OCI-LY7 (cell line): ENCODE data around the gene TMEM179. TPM values are rescaled to one million over a fixed set of nuclear protein-coding genes. Genes with fewer than 3 reads are reported as not detected.

Source experiments
- BruUV-seq: library from RNA; stranded (reverse); fragments of 400-500 nt; replicated peaks from 2 replicates; lab custom pipeline; 2021; lab: Mats Ljungman, UMichigan
- CTCF ChIA-PET: fragments of 300-600 bp; sonication (Branson Sonifier 250); formaldehyde crosslinking; loops from one replicate; lab custom pipeline; 2022; ENCODE audit warnings: antibody characterized with exemption; ENCODE audit not compliant: unreplicated experiment; lab: Charles Lee
- POLR2A ChIA-PET: fragments of 300-600 bp; sonication (Branson Sonifier 250); formaldehyde crosslinking; loops from one replicate; lab custom pipeline; 2022; ENCODE audit warnings: antibody characterized with exemption; lab: Charles Lee
- DNase-seq: peaks from one replicate; pipeline ENCODE4 v3.0.0-alpha.2; 2015; ENCODE audit warnings: low spot score
- H2AFZ ChIP-seq: fragments of 200-600 bp; sonication (generic), shearing (Covaris generic); 2 replicates; pipeline ENCODE4 v1.6.1; 2014; ENCODE audit warnings: mild to moderate bottlenecking, antibody characterized with exemption, low read length, moderate library complexity
- H3K27ac ChIP-seq: fragments of 200-600 bp; sonication (generic); 2 replicates; pipeline ENCODE4 v1.5.1; 2014; ENCODE audit warnings: mixed run types, low read depth, mild to moderate bottlenecking, moderate library complexity, low read length, inconsistent platforms; ENCODE audit not compliant: poor library complexity, severe bottlenecking
- H3K36me3 ChIP-seq: fragments of 200-600 bp; sonication (generic); 2 replicates; pipeline ENCODE4 v1.6.1; 2014; ENCODE audit warnings: mild to moderate bottlenecking, antibody characterized with exemption, low read length, moderate library complexity, mixed read lengths; ENCODE audit not compliant: insufficient read depth
- H3K4me1 ChIP-seq: fragments of 200-600 bp; sonication (generic); 2 replicates; pipeline ENCODE4 v1.5.1; 2014; ENCODE audit warnings: mild to moderate bottlenecking, low read length; ENCODE audit not compliant: insufficient read depth, poor library complexity, severe bottlenecking
- H3K4me2 ChIP-seq: fragments of 200-600 bp; sonication (generic); 2 replicates; pipeline ENCODE4 v1.6.1; 2014; ENCODE audit warnings: mild to moderate bottlenecking, low read length
- H3K4me3 ChIP-seq: fragments of 200-600 bp; sonication (generic); 2 replicates; pipeline ENCODE4 v1.5.1; 2014; ENCODE audit warnings: mild to moderate bottlenecking, low read depth, low read length; ENCODE audit not compliant: poor library complexity, severe bottlenecking
- H3K79me2 ChIP-seq: fragments of 200-600 bp; sonication (generic); 2 replicates; pipeline ENCODE4 v1.6.1; 2016; ENCODE audit warnings: low read depth, mild to moderate bottlenecking, low read length, moderate library complexity, mixed read lengths; ENCODE audit not compliant: insufficient read depth
- H3K9me2 ChIP-seq: fragments of 200-600 bp; sonication (generic); 2 replicates; pipeline ENCODE4 v1.6.1; 2016; ENCODE audit warnings: mild to moderate bottlenecking, low read length, mixed read lengths; ENCODE audit not compliant: insufficient read depth
- H3K9me3 ChIP-seq: fragments of 200-600 bp; sonication (generic); 2 replicates; pipeline ENCODE4 v1.6.1; 2014; ENCODE audit warnings: mild to moderate bottlenecking, mixed run types, low read length, mixed read lengths
- H4K20me1 ChIP-seq: fragments of 200-600 bp; sonication (generic); 2 replicates; pipeline ENCODE4 v1.6.1; 2014; ENCODE audit warnings: mild to moderate bottlenecking, antibody characterized with exemption, low read length, moderate library complexity, mixed read lengths; ENCODE audit not compliant: insufficient read depth
- EZH2phosphoT487 ChIP-seq: fragments of 200-600 bp; sonication (generic); IDR thresholded peaks from 2 replicates; pipeline ENCODE4 v1.6.1; 2018; ENCODE audit warnings: low read depth, borderline replicate concordance, mild to moderate bottlenecking, mixed run types, antibody characterized with exemption, low read length, moderate library complexity, mixed read lengths
- intact Hi-C: fragments of 100-400 bp; cut with micrococcal nuclease; formaldehyde crosslinking; loops from one replicate; pipeline ENCODE4 v1.10.0; 2022; ENCODE audit not compliant: unreplicated experiment
- total RNA-seq, 2 experiments: library from RNA; depleted of rRNA in 1 of 2; stranded (reverse); fragments of >200 nt in 1 of 2; shearing (Covaris generic) in 1 of 2; gene quantifications; 2 replicates each; pipeline ENCODE4 v1.2.3, GENCODE V29; 2014 to 2022
- TF ChIP-seq, protein P1 (sequence below): fragments of 200-600 bp; sonication (generic); conservative IDR thresholded peaks from 2 replicates; pipeline ENCODE4 v1.5.1; 2014; ENCODE audit warnings: mild to moderate bottlenecking, antibody characterized with exemption, low read length, moderate library complexity, mixed read lengths

Gene TMEM179
- total RNA-seq, 2 experiments from 2014 or later = not detected

DNA sequence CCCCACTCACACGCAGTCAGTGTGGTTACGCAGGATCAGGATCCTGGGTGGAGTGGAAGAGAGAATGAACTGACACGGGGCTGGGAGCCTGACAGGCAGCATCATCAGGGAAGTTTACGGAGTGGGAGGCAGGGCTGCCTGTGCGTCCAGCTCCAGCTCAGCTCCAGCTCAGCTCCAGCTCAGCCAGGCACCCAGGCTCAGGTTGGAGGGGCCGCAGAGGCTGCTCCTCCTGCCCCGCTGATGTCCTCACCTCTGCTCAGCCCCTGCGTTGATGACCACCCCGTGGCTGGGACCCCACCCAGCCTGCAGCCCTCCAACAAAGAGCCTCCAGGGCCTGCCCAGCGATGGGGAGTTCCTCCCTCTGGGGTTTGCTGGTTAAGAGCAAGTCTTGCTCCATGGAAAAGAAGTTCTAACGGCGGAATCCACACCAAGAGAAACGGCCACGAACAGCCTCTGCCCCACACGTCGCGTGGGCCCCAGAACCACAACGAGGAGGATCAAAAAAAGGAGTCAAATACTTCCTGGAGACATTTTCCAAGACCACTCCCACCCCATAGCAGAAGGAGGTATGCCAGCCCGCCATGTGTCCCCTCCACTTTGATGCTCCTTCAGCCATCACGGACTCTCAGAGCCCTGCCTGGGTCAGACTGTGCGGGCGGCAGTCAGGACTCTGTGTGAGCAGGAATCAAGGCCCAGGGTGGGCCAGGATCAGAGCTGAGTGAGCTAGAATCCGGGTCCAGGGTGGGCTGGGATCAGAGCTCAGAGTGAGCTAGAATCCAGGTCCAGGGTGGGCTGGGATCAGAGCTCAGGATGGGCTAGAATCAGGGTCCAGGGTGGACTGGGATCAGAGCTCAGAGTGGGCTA lies 42.7 kb downstream of the TMEM179 start:
- Histone ChIP-seq H3K36me3 (no peaks in the 10 kb centered on the region), H4K20me1 (no peaks in the 10 kb centered on the region), H3K4me1 (no peaks in the 10 kb centered on the region), H3K79me2 (no peaks in the 10 kb centered on the region), H3K9me3 (no peaks in the 10 kb centered on the region), H3K4me2 (no peak overlapping the region), H3K4me3 (no peak overlapping the region), H2AFZ (no peak overlapping the region), H3K9me2 (no peaks in the 10 kb centered on the region), H3K27ac (no peak overlapping the region)
- no peak for DNase-seq
- CTCF ChIA-PET = no interaction called here
- POLR2A ChIA-PET = no interaction called here
- TF ChIP-seq, protein P1, sequence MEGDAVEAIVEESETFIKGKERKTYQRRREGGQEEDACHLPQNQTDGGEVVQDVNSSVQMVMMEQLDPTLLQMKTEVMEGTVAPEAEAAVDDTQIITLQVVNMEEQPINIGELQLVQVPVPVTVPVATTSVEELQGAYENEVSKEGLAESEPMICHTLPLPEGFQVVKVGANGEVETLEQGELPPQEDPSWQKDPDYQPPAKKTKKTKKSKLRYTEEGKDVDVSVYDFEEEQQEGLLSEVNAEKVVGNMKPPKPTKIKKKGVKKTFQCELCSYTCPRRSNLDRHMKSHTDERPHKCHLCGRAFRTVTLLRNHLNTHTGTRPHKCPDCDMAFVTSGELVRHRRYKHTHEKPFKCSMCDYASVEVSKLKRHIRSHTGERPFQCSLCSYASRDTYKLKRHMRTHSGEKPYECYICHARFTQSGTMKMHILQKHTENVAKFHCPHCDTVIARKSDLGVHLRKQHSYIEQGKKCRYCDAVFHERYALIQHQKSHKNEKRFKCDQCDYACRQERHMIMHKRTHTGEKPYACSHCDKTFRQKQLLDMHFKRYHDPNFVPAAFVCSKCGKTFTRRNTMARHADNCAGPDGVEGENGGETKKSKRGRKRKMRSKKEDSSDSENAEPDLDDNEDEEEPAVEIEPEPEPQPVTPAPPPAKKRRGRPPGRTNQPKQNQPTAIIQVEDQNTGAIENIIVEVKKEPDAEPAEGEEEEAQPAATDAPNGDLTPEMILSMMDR = no peak
- no peak for TF ChIP-seq EZH2phosphoT487
- BruUV-seq = no TSS peak
- intact Hi-C loops = no loop called here

DNA sequence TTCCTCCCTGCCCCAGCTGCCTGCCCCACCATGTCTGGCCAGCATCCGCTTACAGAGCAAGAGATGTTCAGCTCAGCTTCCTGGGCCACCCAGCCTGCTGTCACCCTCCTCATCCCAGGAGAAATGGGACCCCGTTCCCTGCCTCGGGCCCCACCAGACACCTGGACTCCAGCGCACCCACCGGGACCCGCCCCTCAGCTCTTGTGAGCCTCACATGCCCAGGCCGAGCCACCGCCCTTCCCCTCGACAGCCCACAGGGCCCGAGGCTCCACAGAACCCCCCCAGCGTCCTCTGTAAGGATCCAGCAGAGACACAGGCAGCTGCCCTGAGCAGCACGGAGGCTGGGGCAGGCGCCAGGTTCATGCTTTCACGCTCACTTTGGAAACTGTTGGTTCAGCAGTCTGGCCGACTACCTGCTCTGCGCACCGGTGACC lies 43.4 kb downstream of the TMEM179 start:
- BruUV-seq = no TSS peak
- H2AFZ ChIP-seq = no peak overlapping the region
- intact Hi-C loops = no loop called here
- H3K36me3 ChIP-seq = no peaks in the 10 kb centered on the region
- H3K4me3 ChIP-seq = no peak overlapping the region
- H3K79me2 ChIP-seq = no peaks in the 10 kb centered on the region
- ChIA-PET POLR2A (no interaction called here), CTCF (no interaction called here)
- no peaks in the 10 kb centered on the region for H3K4me1 ChIP-seq
- H3K27ac ChIP-seq = no peak overlapping the region
- TF ChIP-seq, protein P1 = no peak
- no peak for TF ChIP-seq EZH2phosphoT487
- no peak for DNase-seq
- H3K9me3 ChIP-seq = no peaks in the 10 kb centered on the region
- no peak overlapping the region for H3K4me2 ChIP-seq
- H3K9me2 ChIP-seq = no peaks in the 10 kb centered on the region
- H4K20me1 ChIP-seq = no peaks in the 10 kb centered on the region

DNA sequence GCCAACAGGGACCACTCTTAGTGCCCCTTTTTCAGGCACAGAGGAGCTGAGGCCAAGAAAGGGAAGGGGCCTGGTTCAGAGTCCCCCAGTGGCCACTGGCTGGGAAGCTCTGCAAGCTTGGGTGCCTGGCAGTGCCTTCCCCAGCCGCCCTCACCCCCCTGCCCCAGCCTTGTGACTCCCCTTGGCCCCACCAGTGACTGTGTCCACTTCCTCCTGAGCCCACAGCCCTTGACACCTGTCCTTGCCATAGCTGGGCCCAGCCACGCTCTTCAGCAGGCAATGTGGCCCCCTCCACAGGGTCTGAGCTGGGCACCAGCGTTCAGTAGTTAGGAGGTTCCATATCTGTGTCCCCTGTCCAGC lies 44.0 kb downstream of the TMEM179 start:
- no peaks in the 10 kb centered on the region for H3K9me2 ChIP-seq
- no peak overlapping the region for H2AFZ ChIP-seq
- TF ChIP-seq EZH2phosphoT487 = no peak
- TF ChIP-seq, protein P1 = no peak
- H3K4me1 ChIP-seq = no peaks in the 10 kb centered on the region
- no peaks in the 10 kb centered on the region for H3K36me3 ChIP-seq
- ChIA-PET POLR2A (no interaction called here), CTCF (no interaction called here)
- no peak overlapping the region for H3K27ac ChIP-seq
- H3K4me3 ChIP-seq = no peak overlapping the region
- H3K4me2 ChIP-seq = no peak overlapping the region
- no peaks in the 10 kb centered on the region for H3K79me2 ChIP-seq
- BruUV-seq = no TSS peak
- DNase-seq = no peak
- no peaks in the 10 kb centered on the region for H4K20me1 ChIP-seq
- intact Hi-C loops = no loop called here
- H3K9me3 ChIP-seq = no peaks in the 10 kb centered on the region
